ENCODE measurements around the gene CDK9.
A peak's percentile ranks its signal among the peaks of the same experiment; 100 is the strongest.

CDK9 gene

GRCh38 chr9:127765418-127765817 lies 20.4 kb upstream of the CDK9 start:
- H3K36me3 ChIP-seq (ENCODE audit: insufficient read depth, low read length), result no peaks in the 10 kb centered on the region
- H3K4me3 ChIP-seq (ENCODE audit: low read depth in 1 of 2, low read length in 2 of 2), result no peak overlapping the region
- H3K27me3 ChIP-seq (ENCODE audit: control insufficient read depth in 1 of 2, insufficient read depth in 2 of 2, low read length in 2 of 2), result peaks cover 0 to 9% of the 10 kb centered on the region in 2 donors
- no peaks in the 10 kb centered on the region for H3K9me3 ChIP-seq (ENCODE audit: low read length)
- peaks cover 12% of the 10 kb centered on the region for H3K4me1 ChIP-seq (ENCODE audit: insufficient read depth, low read length)
- no peak overlapping the region for H3K27ac ChIP-seq (ENCODE audit: low read depth, low read length)
- no peak overlapping the region for H3K9ac ChIP-seq (ENCODE audit: low read length)

GRCh38 chr9:127767410-127767809 lies 18.4 kb upstream of the CDK9 start:
- Histone ChIP-seq H3K27ac (ENCODE audit: low read depth, low read length) (no peak overlapping the region), H3K9ac (ENCODE audit: low read length) (no peak overlapping the region), H3K4me1 (ENCODE audit: insufficient read depth, low read length) (peaks cover 19% of the 10 kb centered on the region), H3K27me3 (ENCODE audit: control insufficient read depth in 1 of 2, insufficient read depth in 2 of 2, low read length in 2 of 2) (peaks cover 0 to 5% of the 10 kb centered on the region in 2 donors), H3K4me3 (ENCODE audit: low read depth in 1 of 2, low read length in 2 of 2) (no peak overlapping the region), H3K9me3 (ENCODE audit: low read length) (no peaks in the 10 kb centered on the region), H3K36me3 (ENCODE audit: insufficient read depth, low read length) (no peaks in the 10 kb centered on the region)

- Histone ChIP-seq H3K9ac (ENCODE audit: low read length) (no peak overlapping the region), H3K27me3 (ENCODE audit: control insufficient read depth in 1 of 2, insufficient read depth in 2 of 2, low read length in 2 of 2) (no peaks in the 10 kb centered on the region), H3K9me3 (ENCODE audit: low read length) (no peaks in the 10 kb centered on the region), H3K27ac (ENCODE audit: low read depth, low read length) (no peak overlapping the region), H3K36me3 (ENCODE audit: insufficient read depth, low read length) (no peaks in the 10 kb centered on the region), H3K4me1 (ENCODE audit: insufficient read depth, low read length) (peaks cover 16% of the 10 kb centered on the region), H3K4me3 (ENCODE audit: low read depth in 1 of 2, low read length in 2 of 2) (no peak overlapping the region)
These were observed 17.9 kb upstream of the CDK9 start for GRCh38 chr9:127767909-127768331.

- Histone ChIP-seq H3K9me3 (ENCODE audit: low read length) (no peaks in the 10 kb centered on the region), H3K27me3 (ENCODE audit: control insufficient read depth in 1 of 2, insufficient read depth in 2 of 2, low read length in 2 of 2) (no peaks in the 10 kb centered on the region), H3K4me3 (ENCODE audit: low read depth in 1 of 2, low read length in 2 of 2) (no peak overlapping the region), H3K27ac (ENCODE audit: low read depth, low read length) (no peak overlapping the region), H3K9ac (ENCODE audit: low read length) (no peak overlapping the region), H3K36me3 (ENCODE audit: insufficient read depth, low read length) (no peaks in the 10 kb centered on the region), H3K4me1 (ENCODE audit: insufficient read depth, low read length) (peaks cover 9% of the 10 kb centered on the region)
These were observed 17.1 kb upstream of the CDK9 start for GRCh38 chr9:127768698-127769097.

- H3K9me3 ChIP-seq (ENCODE audit: low read length), result no peaks in the 10 kb centered on the region
- H3K27ac ChIP-seq (ENCODE audit: low read depth, low read length), result no peak overlapping the region
- H3K4me3 ChIP-seq (ENCODE audit: low read depth in 1 of 2, low read length in 2 of 2), result no peak overlapping the region
- no peaks in the 10 kb centered on the region for H3K27me3 ChIP-seq (ENCODE audit: control insufficient read depth in 1 of 2, insufficient read depth in 2 of 2, low read length in 2 of 2)
- H3K4me1 ChIP-seq (ENCODE audit: insufficient read depth, low read length), result peaks cover 9% of the 10 kb centered on the region
- no peaks in the 10 kb centered on the region for H3K36me3 ChIP-seq (ENCODE audit: insufficient read depth, low read length)
- H3K9ac ChIP-seq (ENCODE audit: low read length), result no peak overlapping the region
These were observed 16.7 kb upstream of the CDK9 start for GRCh38 chr9:127769101-127769500.

GRCh38 chr9:127769929-127770582 lies 15.8 kb upstream of the CDK9 start:
- no peak overlapping the region for H3K27ac ChIP-seq (ENCODE audit: low read depth, low read length)
- H3K9me3 ChIP-seq (ENCODE audit: low read length), result no peaks in the 10 kb centered on the region
- H3K27me3 ChIP-seq (ENCODE audit: control insufficient read depth in 1 of 2, insufficient read depth in 2 of 2, low read length in 2 of 2), result no peaks in the 10 kb centered on the region
- H3K36me3 ChIP-seq (ENCODE audit: insufficient read depth, low read length), result no peaks in the 10 kb centered on the region
- peaks cover 9% of the 10 kb centered on the region for H3K4me1 ChIP-seq (ENCODE audit: insufficient read depth, low read length)
- H3K9ac ChIP-seq (ENCODE audit: low read length), result no peak overlapping the region
- H3K4me3 ChIP-seq (ENCODE audit: low read depth in 1 of 2, low read length in 2 of 2), result no peak overlapping the region

- Histone ChIP-seq H3K9me3 (ENCODE audit: low read length) (no peaks in the 10 kb centered on the region), H3K9ac (ENCODE audit: low read length) (no peak overlapping the region), H3K4me3 (ENCODE audit: low read depth in 1 of 2, low read length in 2 of 2) (peak overlapping the region in 1 of 2 donors; percentile 55), H3K36me3 (ENCODE audit: insufficient read depth, low read length) (no peaks in the 10 kb centered on the region), H3K27me3 (ENCODE audit: control insufficient read depth in 1 of 2, insufficient read depth in 2 of 2, low read length in 2 of 2) (no peaks in the 10 kb centered on the region), H3K27ac (ENCODE audit: low read depth, low read length) (peak overlapping the region; percentile 32), H3K4me1 (ENCODE audit: insufficient read depth, low read length) (peaks cover 9% of the 10 kb centered on the region)
These were observed 15.3 kb upstream of the CDK9 start for GRCh38 chr9:127770583-127770904.

- no peaks in the 10 kb centered on the region for H3K36me3 ChIP-seq (ENCODE audit: insufficient read depth, low read length)
- peak overlapping the region; percentile 31 to 55 for H3K4me3 ChIP-seq (ENCODE audit: low read depth in 1 of 2, low read length in 2 of 2)
- H3K4me1 ChIP-seq (ENCODE audit: insufficient read depth, low read length), result peaks cover 9% of the 10 kb centered on the region
- H3K27me3 ChIP-seq (ENCODE audit: control insufficient read depth in 1 of 2, insufficient read depth in 2 of 2, low read length in 2 of 2), result no peaks in the 10 kb centered on the region
- no peak overlapping the region for H3K9ac ChIP-seq (ENCODE audit: low read length)
- H3K9me3 ChIP-seq (ENCODE audit: low read length), result no peaks in the 10 kb centered on the region
- H3K27ac ChIP-seq (ENCODE audit: low read depth, low read length), result peak overlapping the region; percentile 32
These were observed 14.8 kb upstream of the CDK9 start for GRCh38 chr9:127770905-127771569.

- Histone ChIP-seq H3K27me3 (ENCODE audit: control insufficient read depth in 1 of 2, insufficient read depth in 2 of 2, low read length in 2 of 2) (no peaks in the 10 kb centered on the region), H3K36me3 (ENCODE audit: insufficient read depth, low read length) (no peaks in the 10 kb centered on the region), H3K9me3 (ENCODE audit: low read length) (no peaks in the 10 kb centered on the region), H3K4me3 (ENCODE audit: low read depth in 1 of 2, low read length in 2 of 2) (peak overlapping the region in 1 of 2 donors; percentile 21), H3K4me1 (ENCODE audit: insufficient read depth, low read length) (peaks cover 9% of the 10 kb centered on the region), H3K9ac (ENCODE audit: low read length) (no peak overlapping the region), H3K27ac (ENCODE audit: low read depth, low read length) (peak overlapping the region; percentile 44)
These were observed 14.2 kb upstream of the CDK9 start for GRCh38 chr9:127771570-127772189.

GRCh38 chr9:127772603-127773002 lies 13.2 kb upstream of the CDK9 start:
- Histone ChIP-seq H3K9ac (ENCODE audit: low read length) (no peak overlapping the region), H3K4me3 (ENCODE audit: low read depth in 1 of 2, low read length in 2 of 2) (no peak overlapping the region), H3K4me1 (ENCODE audit: insufficient read depth, low read length) (peaks cover 9% of the 10 kb centered on the region), H3K9me3 (ENCODE audit: low read length) (no peaks in the 10 kb centered on the region), H3K27me3 (ENCODE audit: control insufficient read depth in 1 of 2, insufficient read depth in 2 of 2, low read length in 2 of 2) (no peaks in the 10 kb centered on the region), H3K36me3 (ENCODE audit: insufficient read depth, low read length) (no peaks in the 10 kb centered on the region), H3K27ac (ENCODE audit: low read depth, low read length) (no peak overlapping the region)

- no peak overlapping the region for H3K4me3 ChIP-seq (ENCODE audit: low read depth in 1 of 2, low read length in 2 of 2)
- no peaks in the 10 kb centered on the region for H3K9me3 ChIP-seq (ENCODE audit: low read length)
- H3K27ac ChIP-seq (ENCODE audit: low read depth, low read length), result no peak overlapping the region
- no peaks in the 10 kb centered on the region for H3K27me3 ChIP-seq (ENCODE audit: control insufficient read depth in 1 of 2, insufficient read depth in 2 of 2, low read length in 2 of 2)
- peaks cover 9% of the 10 kb centered on the region for H3K4me1 ChIP-seq (ENCODE audit: insufficient read depth, low read length)
- H3K9ac ChIP-seq (ENCODE audit: low read length), result no peak overlapping the region
- H3K36me3 ChIP-seq (ENCODE audit: insufficient read depth, low read length), result no peaks in the 10 kb centered on the region
These were observed 12.6 kb upstream of the CDK9 start for GRCh38 chr9:127773272-127773671.
